Stimulated activated CD4-positive, alpha-beta T cell treated with anti-CD3 and anti-CD28 coated beads, Interleukin-4, amount 100 ng/mL, for 24 hours (primary cell): ENCODE measurements around the gene TANGO2.

Experiments used
- DNase-seq: peaks from one replicate; pipeline ENCODE4 v3.0.0-alpha.2; 2020

TANGO2 gene, protein sequence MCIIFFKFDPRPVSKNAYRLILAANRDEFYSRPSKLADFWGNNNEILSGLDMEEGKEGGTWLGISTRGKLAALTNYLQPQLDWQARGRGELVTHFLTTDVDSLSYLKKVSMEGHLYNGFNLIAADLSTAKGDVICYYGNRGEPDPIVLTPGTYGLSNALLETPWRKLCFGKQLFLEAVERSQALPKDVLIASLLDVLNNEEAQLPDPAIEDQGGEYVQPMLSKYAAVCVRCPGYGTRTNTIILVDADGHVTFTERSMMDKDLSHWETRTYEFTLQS

DNA sequence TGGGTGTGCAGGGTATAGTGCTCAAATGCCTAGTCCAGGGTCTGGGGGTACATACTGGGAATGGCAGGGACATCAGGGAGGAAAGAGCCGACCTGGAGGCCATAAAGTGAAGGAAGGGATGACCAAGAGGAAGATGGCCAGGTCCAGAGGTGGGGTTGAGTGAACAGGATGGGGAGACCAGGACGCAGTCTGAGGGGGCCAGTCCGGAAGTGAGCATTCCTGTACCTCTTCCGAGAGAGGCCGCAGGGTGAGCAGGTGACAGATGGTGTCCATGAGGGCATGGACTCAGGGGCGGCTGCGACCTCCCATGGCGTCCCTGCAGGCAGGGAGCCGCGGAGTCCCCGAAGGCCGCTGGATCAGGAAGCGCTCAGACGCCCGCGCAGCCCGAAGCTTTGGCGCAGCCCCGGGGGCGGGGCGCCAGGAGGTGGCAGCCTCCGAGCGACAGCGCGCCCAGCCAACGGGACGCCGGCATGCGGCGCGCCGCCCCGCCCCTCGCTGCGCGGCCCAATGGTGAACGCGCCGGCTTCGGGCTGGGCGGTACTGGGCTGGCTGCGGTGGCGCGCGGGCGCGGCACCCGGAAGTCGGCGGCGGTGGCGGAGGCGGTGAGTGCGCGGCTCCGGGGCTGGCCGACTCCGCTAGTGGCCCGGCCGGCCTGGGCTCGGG is at the start of gene TANGO2:
TSS of gene TANGO2 (plus strand) at position 578 of the 663 bp plus-strand sequence. CDS start 15,689 bp downstream, outside the sequence.
- DNase-seq = peak; percentile 90

DNA sequence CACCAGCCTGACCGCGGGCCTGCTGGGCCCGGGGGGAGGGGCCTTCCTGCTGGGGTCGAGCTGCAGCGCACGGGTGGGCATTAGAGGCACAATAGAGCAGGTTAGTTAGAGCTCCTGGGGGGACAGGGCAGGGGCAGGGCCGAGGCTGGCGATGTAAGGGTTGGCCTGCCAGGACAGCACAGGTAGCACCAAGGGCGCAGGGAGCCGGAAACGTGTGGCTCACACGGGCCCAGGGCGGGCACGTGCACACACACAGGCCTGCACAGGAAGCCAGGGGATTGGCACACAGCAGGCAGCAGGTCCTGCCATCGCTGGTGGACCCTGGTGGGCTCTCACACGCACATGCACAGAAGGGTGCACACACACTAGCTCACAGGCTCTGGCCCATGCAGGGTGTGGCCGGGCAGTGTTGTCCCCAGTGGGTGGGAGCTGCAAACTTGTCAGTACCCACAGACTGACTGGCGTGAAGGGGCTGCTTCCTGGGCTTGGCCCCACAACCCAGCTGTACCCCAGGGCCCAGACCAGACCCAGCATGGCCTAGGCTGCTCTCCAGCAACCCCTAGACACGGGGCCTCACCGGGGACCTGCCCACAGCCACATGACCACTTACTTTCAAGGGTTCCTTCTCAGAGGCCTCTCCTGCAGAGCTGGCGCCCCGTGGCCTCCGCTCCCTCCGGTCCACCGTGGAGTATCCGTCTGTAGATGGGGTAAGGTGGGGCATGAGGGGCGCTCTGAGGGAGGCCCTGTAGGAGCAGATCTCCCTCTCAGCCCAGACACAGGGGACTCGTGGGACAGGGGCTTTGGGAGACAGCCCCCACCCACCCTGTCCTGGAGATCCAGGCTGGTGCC is 49.4 kb upstream of the TANGO2 start:
- no peak for DNase-seq

DNA sequence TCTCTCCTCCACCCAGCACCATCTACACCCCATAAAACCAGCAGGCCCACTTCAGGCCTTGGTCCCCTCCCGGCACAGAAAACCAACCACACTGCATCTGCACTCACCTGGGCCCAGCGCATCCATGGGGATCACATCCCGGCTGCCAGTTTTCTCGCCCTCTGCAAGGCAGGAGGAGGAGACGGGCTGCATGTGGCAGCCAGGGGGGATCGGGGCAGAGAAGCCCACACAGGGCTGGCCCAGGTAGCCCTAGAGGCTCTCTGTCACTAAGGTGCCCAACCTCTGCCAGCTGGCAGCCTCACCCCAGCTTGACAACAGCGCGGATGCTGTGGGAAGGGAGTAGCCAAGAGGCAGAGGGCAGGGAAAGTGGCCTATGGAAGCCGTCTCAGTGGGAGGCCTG is 48.7 kb upstream of the TANGO2 start:
- DNase-seq = no peak

DNA sequence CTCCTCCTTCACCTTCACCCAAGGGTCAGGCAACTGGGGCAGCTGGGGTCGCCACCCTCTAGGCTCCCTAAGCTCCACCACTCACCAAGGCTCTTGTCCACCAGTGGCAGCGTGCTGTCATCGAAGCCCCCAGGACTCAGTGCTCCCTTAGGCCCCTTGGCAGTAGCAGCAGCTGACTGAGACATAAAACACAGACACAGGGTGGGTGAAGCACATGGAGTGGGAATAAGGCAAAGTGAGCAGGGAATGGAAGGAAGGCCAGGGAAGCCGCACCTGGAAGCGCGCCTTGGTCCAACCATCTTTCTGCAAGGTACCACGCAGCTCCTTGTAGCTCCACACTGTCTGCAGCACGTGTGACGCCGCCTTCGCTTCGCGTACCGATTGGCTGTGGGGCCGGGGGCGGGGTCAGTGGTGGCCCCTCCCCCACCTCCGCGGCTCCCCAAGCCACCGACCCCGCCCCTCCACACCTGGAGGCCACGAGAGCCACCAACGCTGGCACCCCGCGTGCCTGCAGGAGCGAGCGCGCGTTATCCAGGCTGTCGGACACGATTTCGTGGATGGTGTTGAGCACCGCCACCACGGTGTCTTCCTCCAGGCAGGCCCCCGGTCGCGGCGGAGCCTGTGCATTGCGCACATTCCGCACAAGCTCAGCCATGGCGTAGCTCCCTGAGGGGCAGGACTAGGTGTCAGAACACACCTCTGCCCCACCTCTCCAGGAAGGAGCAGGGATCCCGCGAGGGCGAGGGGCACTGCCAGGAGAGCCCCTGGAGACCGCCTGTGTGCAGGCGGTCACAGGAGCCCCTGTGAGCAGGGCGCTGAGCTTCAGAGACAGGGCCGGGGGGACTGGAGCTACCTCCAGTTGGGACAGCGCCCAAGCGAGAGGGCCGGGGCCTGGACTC is 48.0 kb upstream of the TANGO2 start:
- no peak for DNase-seq

DNA sequence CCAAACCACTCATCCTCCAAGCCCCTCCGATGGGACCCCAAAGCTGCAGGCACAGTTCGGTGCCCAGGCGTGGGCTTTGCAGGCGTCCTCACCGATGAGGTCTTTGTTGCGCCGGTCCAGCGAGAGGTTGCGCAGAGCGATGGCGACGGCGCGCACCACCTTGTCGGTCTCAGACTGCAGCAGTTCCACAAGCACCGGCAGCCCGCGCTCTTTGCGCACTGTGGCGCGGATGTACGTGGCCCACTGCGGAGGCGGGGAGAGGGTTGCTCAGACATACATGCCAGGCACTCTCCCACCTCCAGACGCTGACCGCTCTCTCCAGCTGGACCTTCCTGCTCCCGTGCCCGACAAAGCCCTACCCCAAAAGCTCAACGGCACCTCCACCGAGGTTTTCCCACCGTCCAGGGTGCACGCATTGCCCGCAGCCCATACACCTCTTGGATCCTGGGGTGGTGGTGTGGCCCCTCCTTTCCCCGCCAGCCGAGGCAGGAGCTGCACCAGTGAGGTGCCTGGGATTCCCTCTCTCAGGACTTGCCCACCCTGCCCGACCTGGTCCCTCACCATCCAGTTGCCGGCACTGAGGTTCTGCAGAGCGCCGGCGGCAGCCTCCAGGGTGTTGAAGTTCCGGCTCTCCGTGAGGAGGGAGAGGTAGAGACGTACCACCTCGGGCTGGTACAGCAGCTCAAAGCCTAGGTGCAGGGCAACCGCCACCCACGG is 47.2 kb upstream of the TANGO2 start:
- DNase-seq = no peak

DNA sequence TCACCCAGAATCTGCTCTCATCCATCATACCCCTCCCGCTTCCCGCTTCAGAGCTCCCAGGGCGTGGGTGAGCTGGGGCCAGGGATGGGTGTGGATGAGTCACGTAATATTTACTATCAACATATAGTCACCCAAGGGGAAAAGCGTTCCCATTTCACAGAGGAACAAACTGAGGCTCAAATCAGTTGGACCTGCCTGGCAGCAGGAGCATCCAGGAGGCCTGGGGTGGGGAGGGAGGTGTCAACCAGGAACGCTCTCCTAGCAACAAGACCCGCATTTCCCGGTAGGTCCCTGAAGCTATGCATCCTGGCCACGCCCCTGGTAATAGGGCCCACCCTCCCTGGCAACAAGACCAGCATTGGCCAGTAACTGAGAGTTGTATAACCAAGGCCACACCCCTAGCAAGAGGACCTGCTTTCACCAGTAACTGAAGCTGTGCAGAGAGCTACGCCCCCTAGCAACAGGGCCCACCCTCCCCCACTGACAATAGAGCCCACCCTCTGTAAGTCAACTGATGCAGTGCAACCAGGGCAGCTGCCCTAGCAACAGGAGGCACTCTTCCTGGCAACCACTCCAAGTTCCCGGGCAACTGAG is 46.5 kb upstream of the TANGO2 start:
- no peak for DNase-seq

DNA sequence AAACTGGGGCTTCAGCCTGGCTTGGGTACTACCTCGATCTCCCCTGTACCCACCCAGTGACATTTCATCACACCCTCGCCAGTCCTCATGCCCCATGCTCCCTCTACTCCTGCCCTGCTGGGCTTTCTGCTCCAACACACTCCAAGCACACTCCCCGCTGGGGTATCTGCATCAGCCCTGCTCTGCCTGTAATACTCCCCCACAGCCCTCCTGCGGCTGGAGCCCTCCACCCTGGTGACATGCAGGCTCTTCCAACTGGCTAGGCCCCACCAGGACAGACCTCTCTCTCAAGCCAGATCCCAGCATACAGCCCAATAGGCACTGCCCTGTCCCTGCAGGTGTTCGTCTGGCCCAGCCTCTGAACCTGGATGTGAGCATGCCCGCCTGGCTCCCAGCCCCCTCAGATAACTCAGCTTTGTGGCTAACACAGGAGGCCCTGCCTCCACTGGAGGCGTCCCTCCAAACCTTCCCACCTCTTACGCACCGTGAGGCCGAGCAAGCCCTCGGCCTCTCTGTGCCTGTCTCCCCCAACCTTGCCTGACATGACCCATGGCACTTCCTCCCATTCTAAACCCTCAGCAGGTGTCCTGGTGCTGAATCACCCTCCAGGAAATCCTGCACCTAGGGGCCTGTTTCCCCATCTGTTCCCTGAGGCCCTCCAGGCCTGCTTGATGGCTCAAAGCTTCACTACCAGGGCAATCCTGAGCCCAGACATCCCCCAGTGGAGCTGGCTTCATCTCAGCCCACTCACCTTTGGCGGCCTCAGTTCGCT is 45.8 kb upstream of the TANGO2 start:
- no peak for DNase-seq

DNA sequence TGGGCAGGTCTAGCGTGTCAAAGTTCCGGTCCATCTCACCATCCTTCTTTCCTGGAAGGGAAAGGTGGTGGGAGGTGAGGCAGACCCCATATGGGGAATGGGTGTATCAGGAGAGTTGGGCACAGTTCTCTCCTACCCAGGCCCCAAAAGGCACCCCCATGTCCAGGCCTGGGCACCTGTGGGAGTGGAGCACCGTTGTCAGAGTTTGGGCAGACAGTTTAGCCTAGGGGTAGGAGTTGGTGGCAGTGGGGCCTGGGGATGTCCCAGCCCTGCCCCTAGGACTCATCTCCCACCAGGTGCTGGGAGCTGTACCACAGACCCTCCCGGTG is 45.2 kb upstream of the TANGO2 start:
- no peak for DNase-seq

DNA sequence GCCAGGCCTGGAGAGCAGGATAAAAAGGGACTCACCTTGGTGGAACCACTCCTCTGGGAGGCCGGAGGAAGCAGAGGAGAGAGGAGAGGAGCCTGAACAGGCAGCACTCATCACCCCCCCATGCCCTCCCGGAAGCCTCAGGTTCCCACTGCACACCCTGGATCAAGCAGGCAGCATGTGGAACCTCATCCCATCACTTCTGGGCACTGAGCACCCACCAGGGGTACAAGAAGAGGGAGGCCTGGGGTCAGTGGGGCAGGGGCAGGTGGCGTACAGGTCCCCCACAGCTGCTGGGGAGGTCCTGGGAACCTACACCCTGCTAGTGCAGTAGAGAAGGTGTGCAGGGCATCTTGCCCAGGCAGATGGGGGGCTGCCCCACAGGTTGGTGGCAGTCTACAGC is 44.2 kb upstream of the TANGO2 start:
- no peak for DNase-seq

DNA sequence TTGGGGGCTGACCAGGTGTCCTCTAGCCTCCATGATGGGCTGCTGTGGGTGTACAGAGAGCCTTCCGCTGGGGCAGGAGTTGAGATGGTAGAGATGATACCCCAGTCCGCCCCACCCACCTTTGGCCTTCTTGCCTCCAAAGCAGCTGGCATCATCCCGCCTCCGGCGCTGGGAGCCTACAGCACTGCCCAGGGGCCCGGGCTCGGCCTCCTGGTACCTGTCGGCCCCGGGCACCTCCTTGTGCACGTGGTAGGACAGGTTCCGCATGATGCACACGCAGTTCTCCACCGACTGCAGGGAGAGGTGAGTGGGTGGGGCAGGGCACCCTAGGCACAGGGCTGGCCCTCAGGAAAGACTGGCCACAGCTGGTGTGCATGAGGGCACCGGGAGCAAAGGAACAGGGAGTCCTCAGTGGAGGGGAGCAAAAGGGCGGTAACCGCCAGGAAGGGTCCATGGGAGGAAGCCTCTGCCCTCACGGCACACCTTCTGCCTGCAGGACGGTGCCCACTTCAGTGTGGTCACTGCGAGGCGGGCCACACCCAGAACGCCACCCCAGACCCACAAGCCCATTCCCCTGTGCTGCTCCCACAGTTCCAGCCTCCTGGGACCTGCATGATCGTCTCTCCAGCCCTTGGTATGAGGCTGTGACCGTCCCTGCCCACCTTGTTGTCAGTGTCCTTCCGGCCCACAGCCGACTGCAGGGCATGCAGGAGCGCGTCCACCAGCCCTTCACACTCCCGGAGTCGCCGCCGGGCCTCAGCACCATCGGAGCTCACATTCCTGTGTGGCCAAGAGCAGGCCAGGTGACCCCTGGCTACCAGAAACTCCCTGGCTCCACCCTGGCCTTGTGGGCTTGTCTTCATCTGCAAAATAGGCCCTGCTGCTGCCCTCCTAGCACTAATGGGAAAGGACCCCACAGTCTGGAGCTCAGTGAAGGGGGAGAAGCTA is 43.3 kb upstream of the TANGO2 start:
- no peak for DNase-seq

DNA sequence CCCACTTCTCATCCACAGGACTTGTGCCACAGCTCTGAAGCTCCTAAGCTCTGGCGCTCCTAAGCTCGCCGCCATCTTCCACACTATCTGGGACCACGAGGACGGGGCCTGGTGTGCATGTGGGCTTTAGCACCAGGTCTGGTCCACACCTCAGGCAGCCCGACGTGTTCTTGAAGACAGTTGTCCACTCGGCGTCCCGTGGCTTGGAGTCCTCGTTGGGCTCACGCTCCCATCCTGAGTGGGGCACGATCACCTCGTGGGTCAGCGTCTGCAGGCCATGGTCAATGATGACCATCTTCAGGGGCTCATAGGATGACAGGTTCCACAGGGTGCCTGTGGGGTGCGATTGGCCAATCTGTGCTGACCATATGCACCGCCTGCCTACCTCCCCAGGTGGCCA is 42.2 kb upstream of the TANGO2 start:
- DNase-seq = no peak

DNA sequence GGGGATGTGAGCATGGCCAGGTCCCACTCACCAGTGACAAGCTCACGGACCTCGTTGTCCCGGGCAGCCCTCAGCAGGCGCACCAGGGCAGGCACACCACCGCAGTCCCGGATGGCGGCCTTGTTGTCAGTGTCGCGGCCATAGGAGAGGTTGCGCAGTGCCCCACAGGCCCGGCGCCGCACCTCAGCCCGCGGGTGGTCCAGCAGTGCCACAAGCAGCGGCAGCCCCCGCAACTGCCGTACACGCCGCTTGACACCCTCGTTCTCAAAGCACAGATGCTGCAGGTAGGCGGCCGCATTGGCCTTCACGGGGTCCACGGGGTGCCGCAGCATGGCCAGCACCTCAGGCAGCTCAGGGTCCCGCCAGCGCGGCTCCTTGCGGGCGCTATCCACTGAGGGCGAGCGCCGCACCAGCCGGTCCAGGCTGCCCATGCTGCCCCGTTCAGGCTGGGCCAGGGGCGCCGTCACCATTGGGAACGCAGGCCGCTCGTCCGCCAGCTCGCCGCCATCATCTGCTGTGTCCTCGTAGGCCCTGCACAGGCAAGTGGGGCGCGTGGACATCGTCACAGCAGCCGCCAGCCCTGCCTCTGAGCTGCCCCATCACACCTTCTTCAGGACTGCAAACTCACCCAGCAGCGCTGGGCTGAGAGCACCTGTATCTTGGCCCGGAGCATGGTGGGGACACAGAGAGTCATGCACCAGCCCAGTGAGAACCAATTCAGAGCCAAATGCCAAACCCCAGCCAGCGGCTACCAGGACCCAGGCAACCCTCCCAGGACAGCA is 41.0 kb upstream of the TANGO2 start:
- no peak for DNase-seq

DNA sequence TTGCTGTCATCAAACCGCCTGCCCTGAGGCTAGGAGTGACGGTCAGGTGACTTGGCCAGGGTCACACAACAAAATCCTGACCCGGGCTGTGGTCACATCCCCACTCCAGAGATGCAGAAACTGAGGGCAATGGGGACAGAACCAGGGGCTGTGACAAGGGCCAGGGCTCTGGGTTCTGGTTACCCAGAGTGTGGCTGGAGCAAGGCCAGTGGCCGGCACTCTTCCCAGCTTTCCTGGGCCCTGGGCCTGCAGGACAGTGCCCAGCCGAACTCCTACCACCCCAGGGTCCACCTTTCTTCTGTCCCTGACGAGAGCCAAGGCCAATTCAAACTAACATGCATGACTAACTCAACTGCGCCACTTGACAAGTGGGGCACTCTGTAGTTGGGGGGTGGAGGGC is 40.1 kb upstream of the TANGO2 start:
- no peak for DNase-seq

DNA sequence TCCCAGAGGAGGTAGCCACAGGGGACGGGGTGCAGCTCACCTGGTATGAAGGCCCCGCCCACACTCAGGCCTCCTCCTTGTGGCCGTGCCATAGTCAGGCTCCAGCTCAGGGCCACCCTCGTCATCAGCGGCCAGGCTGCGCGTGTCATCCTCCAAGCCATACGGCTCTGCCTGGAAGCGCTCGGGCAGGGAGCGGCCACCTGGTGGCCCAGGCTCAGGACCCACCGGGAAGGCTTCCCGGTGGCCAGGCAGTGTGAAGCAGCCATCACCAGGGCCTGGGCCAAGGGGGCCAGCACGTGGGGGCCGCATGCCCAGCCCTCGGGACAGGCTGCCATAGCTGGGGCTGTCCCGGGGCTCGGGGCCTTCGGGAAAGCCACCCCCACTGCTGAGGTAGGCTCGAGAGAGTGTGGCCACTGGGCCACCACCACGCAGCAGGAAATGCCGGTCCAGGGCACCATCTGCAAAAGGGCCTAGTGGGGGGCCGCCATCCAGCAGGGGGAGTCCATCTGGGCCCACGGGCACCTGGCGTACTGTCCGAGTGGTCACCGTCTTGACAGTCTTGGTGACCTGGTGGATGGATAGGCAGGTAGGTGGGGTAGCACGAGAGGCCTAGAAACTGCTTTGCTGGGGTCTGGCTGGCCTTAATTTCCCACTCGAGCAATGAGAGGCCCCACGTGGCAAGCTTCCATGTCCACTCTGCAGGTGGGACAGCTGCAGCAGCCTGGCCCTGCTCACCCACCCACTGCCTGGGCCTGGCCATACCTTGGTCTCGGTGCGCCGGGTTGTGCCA is 39.5 kb upstream of the TANGO2 start:
- no peak for DNase-seq

DNA sequence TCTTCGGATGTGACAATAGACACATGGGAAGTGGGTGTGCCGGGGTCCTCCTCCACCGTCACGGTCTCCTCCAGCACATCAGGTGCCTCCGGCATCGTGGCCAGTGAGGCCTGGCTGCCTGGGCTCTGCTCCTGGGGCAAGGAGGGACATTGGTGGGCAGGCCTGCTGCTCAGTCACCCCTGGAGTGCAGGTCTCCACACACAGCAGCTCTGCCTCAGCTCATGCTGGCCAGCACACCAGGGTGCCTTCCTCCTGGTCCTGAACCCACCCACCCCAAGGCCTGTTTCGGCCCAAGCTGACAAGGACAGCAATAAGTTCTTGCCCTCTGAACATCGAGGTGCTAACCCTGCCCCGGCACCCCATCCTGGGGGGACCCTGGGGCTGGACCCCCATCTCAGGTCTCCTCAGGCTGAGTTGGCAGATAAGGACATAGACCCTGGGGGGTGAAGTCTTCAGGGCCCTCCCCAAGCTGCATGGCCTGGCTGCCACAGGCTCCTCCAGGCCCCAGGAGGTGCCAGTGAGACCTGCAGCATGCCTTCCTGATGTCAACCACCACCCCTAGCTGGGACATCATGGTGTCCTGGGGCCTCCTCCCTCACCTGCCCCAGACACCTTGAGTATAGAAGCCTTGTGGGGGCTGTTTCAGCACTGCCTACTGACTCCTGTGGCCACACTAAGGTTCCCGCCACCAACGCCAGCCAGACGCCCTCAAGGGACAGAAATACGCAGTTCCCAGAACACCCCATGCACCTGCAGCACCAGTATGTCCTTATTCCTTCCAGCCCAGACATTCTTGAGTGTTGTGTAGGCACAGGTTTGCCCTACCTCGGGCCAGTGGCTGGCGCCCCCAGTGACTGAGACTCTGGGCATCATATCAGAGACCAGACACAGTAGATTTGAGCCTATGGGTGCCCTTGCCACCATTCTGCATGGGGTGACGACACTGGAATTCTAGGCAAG is 38.7 kb upstream of the TANGO2 start:
- DNase-seq = no peak

DNA sequence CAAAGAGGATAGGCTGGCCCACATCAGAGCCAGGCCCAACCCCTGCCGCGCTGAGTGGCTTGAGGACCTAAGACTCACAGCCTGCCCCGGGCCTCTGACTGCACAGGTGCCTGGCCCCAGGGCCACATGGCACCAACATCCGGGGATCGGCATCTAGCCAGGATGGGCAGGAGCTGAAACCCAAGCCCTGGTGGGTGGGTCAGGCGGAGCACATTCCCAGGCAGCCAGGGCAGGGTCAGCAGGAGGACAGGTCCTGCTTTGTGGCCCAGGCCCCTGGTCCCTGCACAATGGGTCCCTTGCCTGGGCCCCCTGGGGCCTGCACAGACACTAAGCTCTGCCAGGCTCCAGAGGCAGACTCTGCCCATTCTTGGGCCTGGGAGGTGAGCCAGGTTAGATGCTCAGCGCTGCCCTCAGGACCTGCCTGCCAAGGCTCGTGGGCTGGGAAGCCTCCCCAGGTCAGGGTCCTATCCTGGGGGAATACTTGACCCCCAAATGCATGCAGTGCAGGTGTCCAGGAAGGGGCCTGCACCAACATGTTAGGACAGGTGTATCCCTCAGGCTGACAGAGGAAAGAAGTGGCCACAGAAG is 37.8 kb upstream of the TANGO2 start:
- DNase-seq = no peak

DNA sequence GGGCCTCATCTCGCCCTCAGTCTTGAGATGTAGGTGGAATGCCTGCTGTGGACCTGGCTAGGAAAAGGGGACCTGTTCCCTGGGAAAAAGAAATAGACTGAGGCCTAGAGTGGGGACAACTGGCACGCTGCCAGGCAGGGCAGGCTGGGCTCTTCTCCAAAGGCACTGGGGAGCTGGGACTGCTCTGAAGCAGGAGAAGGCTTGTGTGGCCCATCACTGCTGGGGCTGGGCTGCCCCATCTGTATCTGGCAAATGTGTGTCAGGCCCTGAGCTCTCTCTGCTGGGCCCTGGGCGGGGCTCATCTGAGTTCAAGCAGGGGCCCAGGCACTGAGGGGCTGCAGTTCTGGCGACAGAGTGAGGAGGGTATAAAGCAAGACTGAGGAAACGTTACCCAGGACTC is 37.2 kb upstream of the TANGO2 start:
- no peak for DNase-seq
